WERI-Rb-1 (cell line): Measurements from ENCODE around the gene IFRD2.

Experiments
- DNase-seq: peaks from one replicate; pipeline ENCODE4 v3.0.0-alpha.2; 2020
- H3K27ac ChIP-seq: fragments of 250-450 bp; sonication (Bioruptor Pico); 2 replicates; pipeline ENCODE4 v1.5.1; 2020; ENCODE audit warnings: mild to moderate bottlenecking, moderate library complexity
- H3K27me3 ChIP-seq: fragments of 250-450 bp; sonication (Bioruptor Pico); 2 replicates; pipeline ENCODE4 v1.5.1; 2021; ENCODE audit warnings: mild to moderate bottlenecking, low read depth, moderate library complexity; ENCODE audit not compliant: insufficient read depth, severe bottlenecking
- H3K36me3 ChIP-seq: fragments of 250-450 bp; sonication (Bioruptor Pico); 2 replicates; pipeline ENCODE4 v1.5.1; 2020; ENCODE audit warnings: mild to moderate bottlenecking, moderate library complexity
- H3K4me3 ChIP-seq: 2 replicates; pipeline ENCODE4 v1.5.1; 2011; ENCODE audit warnings: low read depth, mild to moderate bottlenecking, control low read depth, low read length
- H3K9me3 ChIP-seq: fragments of 250-450 bp; sonication (Bioruptor Pico); 2 replicates; pipeline ENCODE4 v1.5.1; 2021; ENCODE audit warnings: mild to moderate bottlenecking, moderate library complexity; ENCODE audit not compliant: severe bottlenecking
- TF ChIP-seq, protein P1 (sequence below): IDR thresholded peaks from 2 replicates; pipeline ENCODE4 v1.5.1; 2011; ENCODE audit warnings: low read depth, mild to moderate bottlenecking, control low read depth, inconsistent platforms, low read length

Gene IFRD2

DNA sequence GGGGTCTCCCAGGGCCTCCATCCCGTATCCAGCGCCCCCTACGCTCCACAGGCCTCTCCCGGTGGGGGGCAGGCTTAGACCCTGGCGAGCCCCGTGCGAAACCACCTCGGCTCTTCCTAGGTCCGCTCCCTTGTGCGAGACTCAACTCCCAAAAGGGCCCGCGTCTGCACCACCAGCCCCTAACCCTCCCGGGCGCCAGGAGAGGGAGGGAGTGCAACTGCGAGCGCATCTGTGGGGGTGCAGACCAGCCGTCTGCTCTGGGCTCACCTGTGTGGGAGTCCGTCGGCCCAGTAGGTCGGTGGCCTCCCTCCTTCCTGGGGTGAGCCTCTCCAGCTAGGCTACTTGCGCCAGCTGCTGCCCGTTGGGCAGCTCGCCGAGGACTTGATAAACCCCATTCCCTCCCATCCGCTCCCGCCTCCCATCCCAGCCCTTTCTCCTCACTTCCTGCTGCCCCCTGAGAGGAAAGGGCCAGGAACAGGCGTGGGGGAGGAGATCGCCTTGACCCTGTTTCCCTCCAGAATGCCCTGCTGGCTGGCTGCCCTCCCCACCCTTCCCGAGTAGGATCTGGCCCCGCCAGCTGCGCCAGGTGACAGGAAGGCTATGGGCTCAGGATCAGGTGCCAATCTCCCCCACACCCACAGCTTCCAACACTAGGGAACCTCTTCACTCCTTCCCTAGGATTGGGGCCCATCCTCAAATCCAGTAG is 30.3 kb upstream of the IFRD2 start, which contains the start of gene HYAL2:
Gene HYAL2 (minus strand): TSS at position 360 of the 706 bp plus-strand sequence. CDS start 2,256 bp downstream, outside the sequence.
- H3K27me3 ChIP-seq, result no peaks in the 10 kb centered on the region
- H3K9me3 ChIP-seq, result no peaks in the 10 kb centered on the region
- peaks cover 48% of the 10 kb centered on the region for H3K36me3 ChIP-seq
- peak within 1 kb of the TSS; percentile 100 for H3K27ac ChIP-seq
- TF ChIP-seq, protein P1, sequence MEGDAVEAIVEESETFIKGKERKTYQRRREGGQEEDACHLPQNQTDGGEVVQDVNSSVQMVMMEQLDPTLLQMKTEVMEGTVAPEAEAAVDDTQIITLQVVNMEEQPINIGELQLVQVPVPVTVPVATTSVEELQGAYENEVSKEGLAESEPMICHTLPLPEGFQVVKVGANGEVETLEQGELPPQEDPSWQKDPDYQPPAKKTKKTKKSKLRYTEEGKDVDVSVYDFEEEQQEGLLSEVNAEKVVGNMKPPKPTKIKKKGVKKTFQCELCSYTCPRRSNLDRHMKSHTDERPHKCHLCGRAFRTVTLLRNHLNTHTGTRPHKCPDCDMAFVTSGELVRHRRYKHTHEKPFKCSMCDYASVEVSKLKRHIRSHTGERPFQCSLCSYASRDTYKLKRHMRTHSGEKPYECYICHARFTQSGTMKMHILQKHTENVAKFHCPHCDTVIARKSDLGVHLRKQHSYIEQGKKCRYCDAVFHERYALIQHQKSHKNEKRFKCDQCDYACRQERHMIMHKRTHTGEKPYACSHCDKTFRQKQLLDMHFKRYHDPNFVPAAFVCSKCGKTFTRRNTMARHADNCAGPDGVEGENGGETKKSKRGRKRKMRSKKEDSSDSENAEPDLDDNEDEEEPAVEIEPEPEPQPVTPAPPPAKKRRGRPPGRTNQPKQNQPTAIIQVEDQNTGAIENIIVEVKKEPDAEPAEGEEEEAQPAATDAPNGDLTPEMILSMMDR, result no peak
- no peak for DNase-seq
- peak within 1 kb of the TSS; percentile 74 for H3K4me3 ChIP-seq

DNA sequence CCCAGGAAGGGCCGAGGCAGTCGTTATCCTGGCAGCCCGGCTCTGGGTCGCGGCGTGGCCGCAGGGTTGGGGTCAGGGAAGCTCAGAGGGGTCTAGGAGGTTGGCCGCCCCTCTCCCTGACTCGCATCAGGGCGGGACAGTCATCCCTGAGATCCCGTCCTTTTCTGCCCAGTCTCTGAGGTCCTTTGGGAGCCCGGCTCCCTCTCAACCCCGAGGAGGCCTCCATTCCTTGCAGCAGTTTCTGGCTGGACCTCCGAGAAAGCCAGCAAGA is 29.8 kb upstream of the IFRD2 start:
- Histone ChIP-seq H3K36me3 (peaks cover 52% of the 10 kb centered on the region), H3K9me3 (no peaks in the 10 kb centered on the region), H3K4me3 (peak overlapping the region; percentile 74), H3K27ac (peak overlapping the region; percentile 100), H3K27me3 (no peaks in the 10 kb centered on the region)
- no peak for DNase-seq
- TF ChIP-seq, protein P1, result no peak

DNA sequence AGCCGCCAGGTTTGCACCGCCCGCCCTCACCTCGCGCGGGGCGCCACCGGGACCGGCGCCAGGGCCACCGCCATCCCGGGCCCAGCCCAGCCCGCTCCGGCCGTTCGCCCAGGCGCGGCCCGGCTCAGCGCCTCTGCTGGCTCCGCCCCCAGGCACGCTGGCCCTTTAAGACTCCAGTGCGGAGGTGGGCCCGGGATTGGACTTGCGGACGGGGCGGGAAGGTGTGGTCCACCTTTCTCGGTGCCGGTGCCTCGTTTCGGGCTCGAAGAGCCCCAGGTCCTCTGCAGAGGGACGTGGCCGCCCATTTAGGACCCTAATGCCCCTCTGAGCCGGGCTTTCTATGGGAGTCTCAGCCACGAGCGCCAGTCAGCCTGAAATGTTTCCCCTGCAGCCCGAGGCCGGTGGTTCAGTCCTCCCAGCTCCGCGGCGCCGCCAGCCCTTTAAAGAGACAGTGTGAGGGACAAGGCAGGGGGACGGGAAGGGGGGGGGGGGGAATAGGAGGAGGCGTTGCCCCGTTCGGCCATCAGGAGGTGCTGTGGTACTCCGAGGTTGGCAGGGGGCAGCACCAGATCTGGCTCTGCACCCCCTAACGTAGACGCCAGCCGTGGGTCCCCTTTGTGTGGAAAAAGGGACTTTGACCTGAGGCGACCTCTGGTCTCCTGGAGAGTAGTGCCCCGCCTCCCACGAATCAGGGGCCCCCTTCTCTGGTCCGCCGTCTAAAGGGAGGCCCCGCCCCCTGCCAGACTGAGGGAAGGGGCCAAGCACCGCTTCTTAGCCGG is 29.3 kb upstream of the IFRD2 start:
- H3K4me3 ChIP-seq, result peak overlapping the region; percentile 74
- no peaks in the 10 kb centered on the region for H3K9me3 ChIP-seq
- TF ChIP-seq, protein P1, result peak; percentile 78
- peak overlapping the region; percentile 100 for H3K27ac ChIP-seq
- peaks cover 55% of the 10 kb centered on the region for H3K36me3 ChIP-seq
- DNase-seq, result peak; percentile 92
- no peaks in the 10 kb centered on the region for H3K27me3 ChIP-seq

DNA sequence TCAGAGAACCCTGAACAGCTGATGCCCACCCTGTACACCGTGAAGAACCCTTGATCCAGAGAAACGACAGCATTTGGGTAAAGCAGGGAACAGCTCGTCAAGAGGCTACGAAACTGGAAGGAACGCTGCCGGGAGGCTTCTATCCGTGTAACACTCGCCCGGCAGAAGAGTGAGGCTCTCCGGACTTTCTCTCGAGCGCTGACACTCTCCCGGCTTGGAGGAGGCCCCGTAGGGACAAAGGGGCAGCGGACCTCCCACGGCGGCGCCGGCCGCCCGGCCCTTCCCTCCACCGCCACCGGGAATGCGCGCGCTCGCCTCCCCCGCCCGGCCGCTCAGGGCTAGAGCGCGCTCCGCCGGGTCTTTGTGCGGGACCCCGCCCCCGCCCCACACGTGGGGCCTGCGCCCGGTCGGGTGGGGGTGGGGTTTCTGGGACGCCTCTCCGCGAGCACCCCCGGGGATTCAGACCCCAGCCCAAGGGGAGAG is 28.7 kb upstream of the IFRD2 start:
- Histone ChIP-seq H3K9me3 (no peaks in the 10 kb centered on the region), H3K27ac (peak overlapping the region; percentile 100), H3K27me3 (no peaks in the 10 kb centered on the region), H3K4me3 (peak overlapping the region; percentile 74), H3K36me3 (peaks cover 48% of the 10 kb centered on the region)
- TF ChIP-seq, protein P1, result no peak
- peak; percentile 79 for DNase-seq

DNA sequence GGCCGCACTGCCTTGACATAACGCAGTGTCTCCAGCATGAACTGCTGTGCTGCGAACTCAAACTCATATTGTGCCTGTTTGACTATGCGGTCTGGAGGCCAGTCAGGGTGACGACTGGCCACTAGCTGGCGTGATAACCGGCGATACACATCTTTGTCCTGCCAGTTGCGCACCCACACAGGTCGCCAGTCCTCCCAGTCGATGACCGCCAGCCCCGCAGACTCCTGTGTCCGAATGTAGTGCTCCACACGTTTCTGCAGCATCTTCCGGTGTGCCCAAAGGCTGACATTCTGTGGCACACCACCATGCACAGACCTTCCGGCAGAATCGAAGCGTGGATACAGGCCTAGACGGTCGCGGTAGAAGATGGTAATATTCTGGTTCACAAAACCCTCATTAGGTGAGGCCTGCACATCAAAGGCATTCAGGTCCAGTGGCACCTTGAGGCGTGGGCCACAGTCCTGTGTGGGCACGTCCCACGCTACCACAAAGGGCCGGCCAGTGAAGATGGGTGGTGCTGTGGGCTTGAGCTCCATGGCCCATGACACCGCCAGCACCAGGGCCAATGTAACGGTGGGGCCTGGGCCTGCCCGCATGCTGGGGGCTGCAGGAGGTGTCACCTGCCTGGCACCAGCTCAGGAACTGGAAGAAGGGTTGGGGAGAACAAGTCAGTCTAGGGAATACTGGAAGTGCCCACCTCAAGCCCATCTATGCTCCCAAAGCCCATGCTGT is 27.8 kb upstream of the IFRD2 start:
- DNase-seq, result no peak
- peaks cover 48% of the 10 kb centered on the region for H3K36me3 ChIP-seq
- H3K27ac ChIP-seq, result peak overlapping the region; percentile 100
- H3K9me3 ChIP-seq, result no peaks in the 10 kb centered on the region
- TF ChIP-seq, protein P1, result 0 out of 2 replicates have a peak, but pooled peaks have one; percentile 14
- H3K4me3 ChIP-seq, result peak overlapping the region; percentile 74
- no peaks in the 10 kb centered on the region for H3K27me3 ChIP-seq
